HL-60 (cell line): ENCODE measurements around the gene DBF4B.

ENCODE experiments used
- DNase-seq, 2 experiments: peaks; one replicate each; pipeline ENCODE4 v3.0.0-alpha.2; 2010 to 2020; ENCODE audit warnings: low read depth in 1 of 2, low spot score in 1 of 2
- H3K27ac ChIP-seq: fragments of 250-450 bp; sonication (Bioruptor Pico); replicated peaks from 2 replicates; pipeline ENCODE4 v1.5.1; 2020; ENCODE audit warnings: mild to moderate bottlenecking, moderate library complexity
- H3K27me3 ChIP-seq: fragments of 250-450 bp; sonication (Bioruptor Pico); 2 replicates; pipeline ENCODE4 v1.5.1; 2021; ENCODE audit warnings: mild to moderate bottlenecking, moderate library complexity; ENCODE audit not compliant: insufficient read depth, poor library complexity, severe bottlenecking
- H3K4me3 ChIP-seq: replicated peaks from 2 replicates; pipeline ENCODE4 v1.5.1; 2011; ENCODE audit warnings: mild to moderate bottlenecking, control low read depth, low read length; ENCODE audit not compliant: insufficient read depth
- CTCF ChIP-seq: IDR thresholded peaks from one replicate; pipeline ENCODE4 v1.5.1; 2011; ENCODE audit warnings: low read length, control low read depth, inconsistent platforms; ENCODE audit not compliant: insufficient read depth
- GABPA ChIP-seq: IDR thresholded peaks from 2 replicates; pipeline ENCODE4 v1.6.1; 2012; ENCODE audit warnings: low read depth
- POLR2AphosphoS5 ChIP-seq: IDR thresholded peaks from 2 replicates; pipeline ENCODE4 v1.6.1; 2012; ENCODE audit warnings: low read depth
- REST ChIP-seq: IDR thresholded peaks from 2 replicates; pipeline ENCODE4 v1.6.1; 2012; ENCODE audit warnings: low read depth; ENCODE audit not compliant: insufficient replicate concordance
- SPI1 ChIP-seq: IDR thresholded peaks from 2 replicates; pipeline ENCODE4 v1.6.1; 2012; ENCODE audit warnings: low read depth, mild to moderate bottlenecking, borderline replicate concordance

Gene DBF4B

GRCh38 chr17:44761932-44762810 lies 53.7 kb downstream of the DBF4B start:
- peaks cover 23% of the 10 kb centered on the region for H3K27me3 ChIP-seq
- no peak overlapping the region for H3K4me3 ChIP-seq
- no peak overlapping the region for H3K27ac ChIP-seq
- no peak for TF ChIP-seq REST
- no peak for TF ChIP-seq POLR2AphosphoS5
- no peak for TF ChIP-seq CTCF
- TF ChIP-seq GABPA, result no peak
- TF ChIP-seq SPI1, result no peak
- no peak for DNase-seq

- H3K4me3 ChIP-seq, result no peak overlapping the region
- no peak overlapping the region for H3K27ac ChIP-seq
- H3K27me3 ChIP-seq, result peaks cover 16% of the 10 kb centered on the region
- DNase-seq, result no peak
- TF ChIP-seq SPI1 (no peak), REST (no peak)
These were observed 54.7 kb downstream of the DBF4B start for GRCh38 chr17:44763170-44763569.

- Histone ChIP-seq H3K4me3 (no peak overlapping the region), H3K27ac (no peak overlapping the region), H3K27me3 (no peaks in the 10 kb centered on the region)
- no peak for DNase-seq
- TF ChIP-seq POLR2AphosphoS5, result no peak
- no peak for TF ChIP-seq CTCF
- no peak for TF ChIP-seq SPI1
- TF ChIP-seq GABPA, result no peak
- no peak for TF ChIP-seq REST
These were observed 57.5 kb downstream of the DBF4B start for GRCh38 chr17:44765965-44766364.
